Measurements from ENCODE around the gene PPP1R3A.

GRCh38 chr7:113880559-113880958 lies 38.2 kb downstream of the PPP1R3A start:
- TF ChIP-seq, protein P1, sequence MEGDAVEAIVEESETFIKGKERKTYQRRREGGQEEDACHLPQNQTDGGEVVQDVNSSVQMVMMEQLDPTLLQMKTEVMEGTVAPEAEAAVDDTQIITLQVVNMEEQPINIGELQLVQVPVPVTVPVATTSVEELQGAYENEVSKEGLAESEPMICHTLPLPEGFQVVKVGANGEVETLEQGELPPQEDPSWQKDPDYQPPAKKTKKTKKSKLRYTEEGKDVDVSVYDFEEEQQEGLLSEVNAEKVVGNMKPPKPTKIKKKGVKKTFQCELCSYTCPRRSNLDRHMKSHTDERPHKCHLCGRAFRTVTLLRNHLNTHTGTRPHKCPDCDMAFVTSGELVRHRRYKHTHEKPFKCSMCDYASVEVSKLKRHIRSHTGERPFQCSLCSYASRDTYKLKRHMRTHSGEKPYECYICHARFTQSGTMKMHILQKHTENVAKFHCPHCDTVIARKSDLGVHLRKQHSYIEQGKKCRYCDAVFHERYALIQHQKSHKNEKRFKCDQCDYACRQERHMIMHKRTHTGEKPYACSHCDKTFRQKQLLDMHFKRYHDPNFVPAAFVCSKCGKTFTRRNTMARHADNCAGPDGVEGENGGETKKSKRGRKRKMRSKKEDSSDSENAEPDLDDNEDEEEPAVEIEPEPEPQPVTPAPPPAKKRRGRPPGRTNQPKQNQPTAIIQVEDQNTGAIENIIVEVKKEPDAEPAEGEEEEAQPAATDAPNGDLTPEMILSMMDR (conservative IDR thresholded peaks at IDR 0.05 in 1 of 2, IDR thresholded peaks at IDR 0.05 in 1 of 2; ENCODE audit: extremely low read depth in 1 of 2, insufficient read depth in 1 of 2, low read depth in 1 of 2, low read length in 2 of 2) = no peak
- TF ChIP-seq EZH2 (IDR thresholded peaks at IDR 0.05; ENCODE audit: borderline replicate concordance, low read length) = no peak

Data from mammary epithelial cell (primary cell).